GM18858 (cell line): ENCODE data around the gene RPAP2.
"Not testable (repeated sequence)": the region's sequence is repeated elsewhere in the genome, so short reads cannot be mapped to it uniquely, and the experiment has no call there.

Source experiments
- ATAC-seq: cut with Tn5 transposase; IDR thresholded peaks from one replicate; pipeline ENCODE4 v1.9.1; 2021; ENCODE audit not compliant: unreplicated experiment

RPAP2 gene

DNA sequence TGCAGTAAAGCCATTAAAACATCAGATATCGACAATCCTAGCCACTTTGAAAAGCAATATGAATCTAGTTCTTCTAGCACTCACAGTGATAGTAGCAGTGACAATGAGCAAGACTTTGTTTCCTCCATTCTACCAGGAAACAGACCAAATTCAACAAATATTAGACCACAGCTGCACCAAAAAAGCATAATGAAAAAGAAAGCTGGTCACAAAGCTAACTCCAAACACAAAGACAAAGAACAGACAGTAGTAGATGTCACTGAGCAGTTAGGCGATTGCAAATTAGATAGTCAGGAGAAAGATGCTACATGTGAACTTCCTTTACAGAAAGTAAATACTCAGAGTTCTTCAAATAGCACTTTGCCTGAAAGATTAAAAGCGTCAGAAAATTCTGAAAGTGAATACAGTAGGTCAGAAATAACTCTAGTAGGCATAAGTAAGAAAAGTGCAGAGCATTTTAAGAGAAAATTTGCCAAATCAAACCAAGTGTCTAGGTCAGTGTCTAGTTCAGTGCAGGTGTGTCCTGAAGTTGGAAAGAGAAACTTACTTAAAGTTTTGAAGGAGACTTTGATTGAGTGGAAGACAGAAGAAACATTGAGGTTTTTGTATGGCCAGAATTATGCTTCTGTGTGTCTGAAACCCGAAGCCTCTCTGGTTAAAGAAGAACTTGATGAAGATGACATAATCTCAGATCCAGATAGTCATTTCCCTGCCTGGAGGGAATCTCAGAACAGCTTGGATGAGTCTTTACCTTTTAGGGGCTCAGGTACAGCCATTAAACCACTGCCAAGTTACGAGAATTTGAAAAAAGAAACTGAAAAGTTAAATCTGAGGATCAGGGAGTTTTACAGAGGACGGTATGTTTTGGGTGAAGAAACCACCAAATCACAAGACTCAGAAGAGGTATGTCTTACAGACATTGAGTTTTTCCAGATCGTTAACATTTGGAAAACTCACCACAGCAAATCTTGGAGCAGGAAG, 24.9 kb downstream of the RPAP2 start:
- ATAC-seq, result no peak

DNA sequence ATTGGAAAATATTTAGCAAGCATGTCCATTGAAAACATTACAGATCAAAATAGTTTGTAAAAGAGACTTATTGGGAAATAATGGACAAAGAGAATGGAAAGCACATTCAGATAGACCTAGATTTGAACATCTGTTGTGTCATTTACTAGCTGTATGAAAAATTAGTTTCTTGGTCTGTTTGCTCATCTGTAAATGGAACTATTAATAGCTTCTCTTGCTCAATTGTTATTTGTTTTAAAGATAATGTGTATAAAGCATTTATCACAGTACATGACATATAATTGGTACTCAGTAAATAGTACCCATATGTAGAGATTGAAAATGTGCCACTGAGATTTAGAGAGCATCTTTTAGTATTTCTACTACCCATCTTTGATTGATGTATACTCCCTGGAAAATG, 25.9 kb downstream of the RPAP2 start:
- no peak for ATAC-seq

DNA sequence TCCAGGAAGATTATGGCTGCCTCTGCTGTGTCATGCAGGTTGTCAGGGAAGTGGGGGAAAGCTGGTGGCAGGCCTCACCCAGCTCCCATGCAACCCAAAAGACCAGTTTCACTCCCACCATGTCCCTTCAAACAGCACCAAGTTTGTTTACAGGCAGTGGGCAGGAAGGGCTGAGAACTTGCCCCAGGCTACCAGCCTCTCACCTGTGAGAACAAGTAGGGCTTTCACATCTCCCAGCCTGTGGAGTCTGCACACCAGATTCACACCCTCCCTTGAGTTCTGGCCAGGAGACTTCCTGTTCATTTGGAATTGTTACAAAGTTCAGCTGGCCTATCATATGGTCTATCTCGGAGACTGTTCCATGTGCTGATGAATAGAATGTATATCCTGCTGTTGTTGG, 27.8 kb downstream of the RPAP2 start:
- ATAC-seq, result no peak

DNA sequence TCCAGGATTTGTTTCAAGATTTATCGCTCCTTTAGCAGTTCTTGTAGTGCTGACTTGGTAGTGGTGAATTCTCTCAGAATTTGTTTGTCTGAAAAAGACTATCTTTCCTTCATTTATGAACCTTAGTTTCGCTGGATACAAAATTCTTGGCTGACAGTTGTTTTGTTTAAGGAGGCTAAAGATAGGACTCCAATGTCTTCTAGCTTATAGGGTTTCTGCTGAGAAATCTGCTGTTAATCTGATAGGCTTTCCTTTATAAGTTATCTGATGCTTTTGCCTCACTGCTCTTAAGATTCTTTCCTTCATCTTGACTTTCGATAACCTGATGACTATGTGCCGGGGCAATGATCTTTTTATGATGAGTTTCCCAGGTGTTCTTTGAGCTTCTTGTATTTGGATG, 28.9 kb downstream of the RPAP2 start:
- ATAC-seq, result no peak

DNA sequence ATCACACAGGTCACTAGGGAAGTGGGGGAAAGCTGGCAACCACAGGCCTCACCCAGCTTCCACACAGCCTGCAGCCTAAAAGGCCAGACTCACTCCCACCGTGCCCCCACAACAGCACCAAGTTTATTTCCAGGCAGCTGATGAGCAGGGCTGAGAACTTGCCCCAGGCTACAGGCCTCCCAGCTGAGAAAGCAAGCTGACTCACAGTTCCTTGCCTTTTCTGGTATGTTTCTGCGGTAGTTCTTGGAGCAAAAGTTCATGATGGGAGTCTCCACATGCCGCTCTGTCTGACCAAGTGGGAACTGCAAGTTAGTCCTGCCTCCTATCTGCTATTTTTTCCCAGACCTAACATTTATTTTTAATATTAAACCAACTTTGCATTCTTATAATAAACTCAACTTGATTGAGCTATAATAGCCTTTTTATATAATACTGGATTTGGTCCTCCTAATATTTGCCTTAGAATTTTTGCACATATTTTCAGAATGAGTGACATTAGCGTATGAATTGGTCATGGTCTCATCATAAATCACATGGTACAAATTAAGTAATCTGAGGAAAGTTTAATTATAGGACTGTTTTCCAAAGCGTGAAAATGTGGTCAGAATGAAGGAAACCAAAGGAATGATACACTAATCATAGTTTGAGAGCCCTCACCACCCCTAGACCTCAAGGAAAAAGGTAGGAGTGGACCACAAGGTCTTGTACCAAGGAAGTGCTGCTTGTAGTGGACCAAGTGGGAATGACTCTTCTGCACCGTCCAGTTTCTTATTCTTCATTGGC, 30.7 kb downstream of the RPAP2 start:
- no peak for ATAC-seq

DNA sequence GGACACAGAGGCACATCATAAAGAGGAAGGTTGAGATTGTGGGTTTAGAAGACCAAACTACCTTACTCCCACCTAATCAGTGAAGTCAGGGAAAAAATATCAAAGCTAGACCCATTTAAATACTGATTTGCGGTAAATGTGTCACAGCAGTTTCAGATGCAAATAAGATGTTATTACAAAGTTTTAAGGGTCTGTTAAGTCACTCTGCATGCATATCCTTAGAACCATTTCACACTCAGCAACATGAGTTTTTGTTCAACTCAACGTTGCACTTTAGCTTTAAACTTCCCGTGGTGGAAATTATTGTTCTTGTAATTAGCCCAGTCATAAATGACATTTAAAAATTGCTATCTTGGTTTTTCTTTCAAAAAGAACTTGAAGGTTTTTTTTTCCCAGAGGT, 34.8 kb downstream of the RPAP2 start:
- no peak for ATAC-seq

DNA sequence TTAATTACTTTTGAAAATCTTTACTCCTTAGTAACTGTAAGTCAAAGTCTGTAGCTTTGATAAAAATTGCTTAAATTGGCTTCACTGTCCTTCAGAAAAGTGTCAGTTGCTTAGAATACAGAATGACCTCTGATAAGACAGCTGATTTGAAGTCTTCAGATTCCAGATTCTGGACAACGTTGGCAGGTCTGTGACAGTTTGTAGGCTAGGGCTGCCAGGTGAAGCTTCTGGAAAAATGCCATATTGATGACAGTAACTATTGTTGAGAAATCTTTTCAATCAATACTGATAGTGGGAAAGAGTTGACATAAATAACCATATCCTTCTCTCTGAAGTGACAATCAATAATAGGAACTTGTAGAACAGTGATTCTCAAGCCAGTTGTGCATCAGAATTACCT, 41.3 kb downstream of the RPAP2 start:
- no peak for ATAC-seq

DNA sequence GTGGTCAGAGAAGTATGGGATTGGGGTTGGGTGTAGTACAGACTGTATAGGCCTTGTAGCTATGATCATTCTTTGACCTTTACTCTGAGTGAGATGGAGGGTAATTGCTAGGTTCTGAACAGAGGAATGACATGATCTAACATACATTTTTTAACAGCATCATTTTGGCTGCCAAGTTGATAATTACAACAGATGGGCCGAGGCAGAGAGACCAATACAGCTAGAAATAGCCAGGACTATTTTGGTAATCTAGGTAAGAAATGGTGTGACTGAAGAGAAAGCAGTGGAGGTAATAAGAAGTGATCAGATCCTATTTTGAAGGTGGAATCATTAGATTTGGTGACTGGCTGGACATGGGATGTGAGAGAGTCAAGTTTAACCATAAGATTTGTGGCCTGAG, 43.5 kb downstream of the RPAP2 start:
- ATAC-seq, result no peak

DNA sequence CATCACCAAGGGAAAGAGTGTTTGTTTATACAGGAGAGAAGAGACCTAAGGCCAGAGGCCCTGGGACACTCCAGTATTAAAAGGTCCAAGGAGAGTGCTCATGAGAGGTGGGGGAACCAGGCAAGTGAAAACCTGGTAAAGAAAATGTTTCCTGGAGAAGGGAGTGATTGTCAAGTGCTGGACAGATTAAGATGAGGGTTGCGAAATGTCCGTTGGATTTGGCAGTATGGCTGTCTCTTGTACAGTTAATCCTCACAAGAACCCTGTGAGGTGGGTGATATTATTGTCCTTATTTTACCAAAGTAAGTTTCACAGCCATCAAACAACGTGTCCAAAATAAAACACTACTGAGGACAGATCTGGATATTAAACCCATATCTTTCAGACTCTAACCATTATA, 44.2 kb downstream of the RPAP2 start:
- ATAC-seq, result no peak

DNA sequence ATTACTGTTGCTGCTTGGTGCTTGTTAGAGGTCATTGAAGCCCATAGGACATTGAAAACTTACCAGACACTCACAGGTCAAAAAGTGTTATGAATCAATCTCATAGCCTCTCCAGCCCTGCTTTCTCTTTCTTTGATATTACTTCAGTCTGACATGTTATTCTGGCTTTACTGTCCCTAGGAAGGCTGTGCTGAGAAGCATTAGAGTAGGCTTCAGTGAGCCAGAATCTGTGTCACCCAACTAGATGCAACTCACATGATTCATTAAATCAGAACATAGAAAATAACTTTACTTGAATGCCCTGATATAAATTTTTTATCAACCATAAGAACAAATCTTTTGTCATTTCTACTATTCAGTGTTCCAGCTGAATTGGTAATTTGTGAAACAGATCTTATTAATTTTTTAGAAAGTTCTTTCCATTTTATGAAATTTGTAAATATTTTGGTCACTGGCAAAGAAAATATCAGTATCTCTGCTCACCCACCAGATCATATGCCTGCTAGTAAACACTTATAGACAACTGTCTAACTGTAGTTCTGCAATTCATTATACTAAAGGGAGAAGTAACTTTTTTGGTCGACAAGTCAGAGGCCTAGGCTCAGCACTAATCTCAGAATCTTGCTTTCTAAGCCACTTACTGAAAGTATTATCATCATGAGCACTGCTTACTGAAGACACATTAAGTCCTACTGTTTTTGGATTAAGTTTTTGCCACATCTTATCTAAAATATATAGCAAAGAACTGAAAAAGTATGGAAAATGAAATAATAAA, 48.2 kb downstream of the RPAP2 start:
- ATAC-seq, result no peak

DNA sequence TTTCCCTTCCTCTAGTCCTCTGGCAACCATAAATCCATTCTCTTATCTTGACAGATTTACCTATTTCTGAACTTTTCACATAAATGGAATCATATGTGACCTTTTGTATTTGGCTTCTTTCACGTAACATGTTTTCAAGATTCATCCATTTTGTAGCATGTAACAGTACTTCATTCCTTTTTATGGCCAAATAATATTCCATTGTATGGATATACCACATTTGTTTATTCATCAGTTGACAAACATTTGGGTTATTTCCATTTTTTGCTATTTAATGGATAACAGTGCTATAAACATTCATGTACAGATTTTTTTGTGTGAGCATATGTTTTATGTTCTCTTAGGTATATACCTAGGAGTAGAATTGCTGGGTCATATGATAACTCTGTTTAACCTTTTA, 54.0 kb downstream of the RPAP2 start:
- ATAC-seq, result no peak

DNA sequence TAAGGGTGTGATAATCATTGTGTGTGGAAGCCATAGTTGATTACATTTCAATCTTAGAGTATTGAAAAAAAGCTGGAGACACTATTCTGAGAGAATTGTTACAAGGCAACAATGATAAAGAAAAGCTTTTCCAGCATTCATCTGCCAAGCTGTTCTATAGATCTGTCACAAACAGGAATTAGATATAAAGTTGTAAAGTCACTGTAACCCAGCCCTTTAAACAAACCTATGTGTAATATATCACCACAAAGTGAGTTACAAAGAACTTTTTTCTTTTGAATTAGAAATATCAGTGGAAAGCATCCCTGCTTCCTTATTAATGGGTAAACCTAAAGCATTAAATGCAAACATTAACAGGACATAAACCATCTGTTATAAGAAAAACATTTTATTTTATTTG, 55.4 kb downstream of the RPAP2 start:
- no peak for ATAC-seq

DNA sequence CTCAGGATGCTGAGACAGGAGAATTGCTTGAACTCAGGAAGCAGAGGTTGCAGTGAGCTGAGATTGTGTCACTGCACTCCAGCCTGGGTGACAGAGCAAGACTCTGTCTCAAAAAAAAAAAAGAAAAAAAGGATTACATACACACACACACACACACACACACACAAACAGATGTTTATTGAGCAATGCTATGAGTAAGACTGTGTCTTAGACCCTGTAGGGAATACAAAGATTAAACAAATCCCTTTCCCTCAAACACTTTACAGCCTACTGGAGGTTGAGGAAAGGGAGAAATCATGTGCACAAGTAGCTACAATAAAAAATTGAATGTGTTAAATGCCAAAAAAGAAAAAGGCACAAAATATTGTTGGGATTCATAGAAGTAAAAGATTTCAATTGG, 58.1 kb downstream of the RPAP2 start:
- ATAC-seq, result no peak

DNA sequence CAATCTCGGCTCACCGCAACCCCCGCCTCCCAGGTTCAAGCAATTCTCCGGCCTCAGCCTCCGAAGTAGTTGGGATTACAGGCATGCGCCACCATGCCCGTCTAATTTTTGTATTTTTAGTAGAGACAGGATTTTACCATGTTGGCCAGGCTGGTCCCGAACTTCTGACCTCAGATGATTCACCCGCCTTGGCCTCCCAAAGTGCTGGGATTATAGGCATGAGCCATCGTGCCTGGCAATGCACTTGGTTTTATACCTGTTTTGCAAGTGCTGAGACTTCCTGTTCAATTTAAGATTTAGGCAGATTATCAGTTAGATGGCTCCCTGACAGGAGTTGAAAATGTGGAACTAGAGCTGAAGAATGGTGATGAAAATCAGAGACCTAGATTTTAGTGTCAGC, 60.5 kb downstream of the RPAP2 start:
- ATAC-seq, result not testable (repeated sequence)

DNA sequence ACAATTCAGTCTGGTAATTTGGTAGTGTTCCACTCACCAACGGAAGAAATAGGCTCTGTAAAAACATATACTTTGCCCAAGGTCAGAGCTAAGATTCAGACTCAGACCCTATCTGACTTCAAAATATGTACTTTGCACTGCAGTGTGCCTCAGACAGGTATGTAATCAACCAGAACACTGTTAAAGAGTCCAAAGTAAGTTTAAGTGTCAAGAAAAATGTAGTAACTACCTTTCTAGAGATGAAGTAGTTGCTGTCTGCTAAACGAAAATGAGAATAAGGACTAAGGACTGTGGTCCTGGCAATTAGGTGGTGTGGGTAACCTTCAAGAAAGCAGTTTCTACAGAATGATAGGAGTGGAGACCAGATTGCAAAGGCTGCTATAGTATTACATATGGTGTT, 61.1 kb downstream of the RPAP2 start:
- ATAC-seq, result no peak

DNA sequence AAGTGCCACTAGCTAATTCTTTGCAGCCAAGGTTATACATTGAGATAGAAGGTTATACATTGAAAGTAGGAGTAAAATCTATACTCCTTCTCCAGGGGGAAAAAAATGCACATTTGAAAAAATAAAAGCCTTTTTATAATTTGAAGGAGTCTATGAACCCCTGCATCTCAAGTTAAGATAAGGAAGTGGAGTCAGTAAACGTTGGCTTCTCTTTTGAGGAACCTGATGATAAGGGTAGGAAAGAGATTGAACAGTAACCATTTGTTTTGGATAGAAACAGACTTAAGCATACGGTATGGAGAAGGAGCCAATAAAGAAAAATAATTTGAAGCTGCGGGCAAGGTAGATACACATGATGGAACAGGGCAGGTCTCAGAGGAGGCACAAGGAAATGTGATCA, 64.1 kb downstream of the RPAP2 start:
- no peak for ATAC-seq

DNA sequence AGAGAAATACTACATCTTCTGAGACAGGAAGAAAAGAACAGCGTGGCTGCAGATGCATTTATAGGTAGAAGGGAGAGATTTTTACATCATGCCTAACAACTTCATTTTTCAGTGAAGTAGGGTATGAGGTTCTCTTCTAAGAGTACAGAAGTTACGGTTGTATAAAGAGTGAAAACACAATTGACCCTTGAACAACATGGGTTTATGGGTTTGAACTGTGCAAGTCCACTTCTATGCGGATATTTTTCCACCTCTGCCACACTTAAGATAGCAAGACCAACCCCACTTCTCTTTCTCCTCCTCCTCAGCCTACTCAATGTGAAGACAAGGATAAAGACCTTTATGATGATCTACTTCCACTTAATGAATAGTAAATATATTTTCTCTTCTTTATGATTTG, 64.5 kb downstream of the RPAP2 start:
- no peak for ATAC-seq

DNA sequence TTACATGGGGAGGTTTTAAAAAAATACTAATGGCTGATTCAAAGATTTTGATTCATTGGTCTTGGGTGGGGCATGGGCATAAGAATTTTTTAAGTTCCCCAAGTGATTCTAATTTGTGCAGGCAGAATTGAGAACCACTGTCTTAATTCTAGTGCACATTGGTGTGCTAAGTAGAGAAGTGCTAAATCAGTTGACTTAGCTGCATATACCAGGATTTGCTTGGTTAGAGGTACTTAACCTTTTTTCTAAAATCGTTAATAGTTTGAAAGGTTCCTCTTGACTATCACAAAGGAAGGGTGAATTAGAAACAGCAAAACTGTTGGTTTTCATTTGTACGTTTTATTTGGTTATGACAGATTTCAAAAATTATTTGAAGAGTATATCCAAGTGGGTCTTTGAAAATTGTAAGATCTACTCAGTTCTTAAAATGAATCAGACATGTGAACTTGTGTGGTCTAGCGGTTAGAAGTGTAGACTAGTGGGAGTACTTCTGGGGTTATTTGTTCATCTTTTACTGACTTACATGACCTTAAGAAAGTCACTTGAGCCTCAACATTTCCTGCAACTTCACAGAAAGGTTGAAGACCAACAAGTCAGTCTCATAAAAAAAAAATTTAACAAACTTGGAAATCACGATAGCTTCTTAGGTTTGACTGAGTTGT, 66.7 kb downstream of the RPAP2 start:
- ATAC-seq, result no peak

DNA sequence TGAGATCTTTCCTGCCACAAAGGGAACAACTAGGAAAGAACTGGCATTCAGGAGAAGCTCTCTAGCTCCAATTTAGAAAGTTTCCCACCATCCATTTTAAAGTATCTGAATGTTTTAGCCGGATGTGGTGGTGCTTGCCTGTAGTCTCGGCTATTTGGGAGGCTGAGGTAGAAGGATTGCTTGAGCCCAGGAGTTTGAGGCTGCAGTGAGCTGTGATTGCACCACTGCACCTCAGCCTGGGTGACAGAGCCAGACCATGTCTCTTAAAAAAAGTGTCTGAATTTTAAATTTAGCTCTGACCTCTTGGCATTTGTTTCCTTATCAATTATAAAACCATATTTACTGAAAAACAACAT, 67.2 kb downstream of the RPAP2 start:
- ATAC-seq, result no peak

DNA sequence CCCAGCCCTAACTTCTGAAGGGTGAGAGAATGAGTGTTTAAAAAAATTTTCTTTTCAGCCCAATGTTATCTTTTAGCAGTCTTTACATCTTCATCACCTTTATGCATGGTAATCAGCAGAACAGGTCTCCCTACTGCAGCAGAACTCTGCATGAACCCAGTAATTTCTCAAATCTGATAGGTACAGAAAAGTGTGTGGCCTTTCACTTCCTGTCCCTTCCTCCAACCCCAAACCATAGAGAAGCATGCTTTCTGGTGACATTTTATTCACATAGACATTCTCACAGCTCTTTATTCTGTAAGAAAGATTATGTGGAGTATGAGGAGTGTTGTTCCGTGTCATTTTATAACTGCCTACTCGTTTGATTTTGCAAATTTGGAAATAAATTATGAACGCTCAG, 68.6 kb downstream of the RPAP2 start:
- no peak for ATAC-seq

DNA sequence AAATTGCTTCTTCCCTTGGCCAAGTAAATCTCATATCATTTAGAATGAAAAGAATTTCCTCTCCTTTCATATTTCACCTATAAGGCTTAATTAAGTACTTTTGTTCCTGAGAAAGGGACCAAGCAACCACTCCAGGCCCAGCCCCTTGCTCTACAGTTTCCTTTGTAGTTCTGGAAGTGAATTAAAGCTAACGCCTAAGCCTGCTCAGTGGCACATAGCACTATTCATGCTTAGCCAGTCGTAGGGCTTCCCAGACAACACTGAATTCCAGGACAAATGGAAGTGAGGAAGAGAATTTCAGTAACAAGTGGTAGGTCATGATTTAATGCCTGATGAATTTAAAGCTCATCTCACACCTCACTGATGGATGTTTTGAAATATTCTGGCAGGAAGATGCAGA, 73.3 kb downstream of the RPAP2 start:
- ATAC-seq, result no peak
